Measurements from ENCODE around the gene PACRG. TPM values are rescaled to one million over a fixed set of nuclear protein-coding genes. Genes with fewer than 3 reads are reported as not detected.

PACRG gene
- total and polyA plus RNA-seq, 2 donors = 2.2 to 5.6 TPM

- 77% methylated on average over 6 of the region's 6 CpGs for WGBS
- DNase-seq (ENCODE audit: extremely low spot score) = no peak
- Histone ChIP-seq H3K4me3 (ENCODE audit: low read depth, low read length) (no peak overlapping the region), H3K27ac (ENCODE audit: low read depth) (no peak overlapping the region), H3K4me1 (ENCODE audit: insufficient read depth) (no peaks in the 10 kb centered on the region), H3K36me3 (ENCODE audit: insufficient read depth) (no peaks in the 10 kb centered on the region)
Measured at GRCh38 chr6:163351013-163351412, 623.2 kb downstream of the PACRG start.

GRCh38 chr6:163352011-163352685 lies 624.4 kb downstream of the PACRG start:
- Histone ChIP-seq H3K4me3 (ENCODE audit: low read depth, low read length) (no peak overlapping the region), H3K4me1 (ENCODE audit: insufficient read depth) (no peaks in the 10 kb centered on the region), H3K27ac (ENCODE audit: low read depth) (no peak overlapping the region), H3K36me3 (ENCODE audit: insufficient read depth) (no peaks in the 10 kb centered on the region)
- DNase-seq (ENCODE audit: extremely low spot score) = no peak
- 91% methylated on average over 16 of the region's 16 CpGs for WGBS

DNA sequence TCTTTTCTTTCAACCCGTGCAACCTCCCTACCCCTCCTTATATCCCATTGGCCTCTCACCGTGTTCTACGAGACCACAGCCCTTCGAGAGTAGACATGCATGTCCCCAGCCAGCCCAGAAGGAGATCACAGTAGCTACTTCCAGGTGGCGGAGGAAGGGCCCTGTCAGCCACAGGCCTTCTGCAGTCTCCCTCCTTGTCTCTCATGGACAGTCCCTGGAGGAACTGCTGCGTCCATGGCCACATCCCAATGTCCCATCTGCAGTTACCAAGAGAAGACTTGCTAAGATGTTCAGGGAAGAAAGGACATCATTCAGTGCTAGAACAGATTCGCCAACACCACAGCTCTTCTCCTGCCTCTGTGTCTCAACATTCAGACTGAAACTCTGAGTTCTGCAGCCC lies 625.2 kb downstream of the PACRG start:
- WGBS = 86% methylated on average over 7 of the region's 7 CpGs
- no peak for DNase-seq (ENCODE audit: extremely low spot score)
- Histone ChIP-seq H3K36me3 (ENCODE audit: insufficient read depth) (no peaks in the 10 kb centered on the region), H3K4me1 (ENCODE audit: insufficient read depth) (no peaks in the 10 kb centered on the region), H3K27ac (ENCODE audit: low read depth) (no peak overlapping the region), H3K4me3 (ENCODE audit: low read depth, low read length) (no peak overlapping the region)

GRCh38 chr6:163354085-163354484 lies 626.3 kb downstream of the PACRG start:
- Histone ChIP-seq H3K36me3 (ENCODE audit: insufficient read depth) (no peaks in the 10 kb centered on the region), H3K27ac (ENCODE audit: low read depth) (no peak overlapping the region)

DNA sequence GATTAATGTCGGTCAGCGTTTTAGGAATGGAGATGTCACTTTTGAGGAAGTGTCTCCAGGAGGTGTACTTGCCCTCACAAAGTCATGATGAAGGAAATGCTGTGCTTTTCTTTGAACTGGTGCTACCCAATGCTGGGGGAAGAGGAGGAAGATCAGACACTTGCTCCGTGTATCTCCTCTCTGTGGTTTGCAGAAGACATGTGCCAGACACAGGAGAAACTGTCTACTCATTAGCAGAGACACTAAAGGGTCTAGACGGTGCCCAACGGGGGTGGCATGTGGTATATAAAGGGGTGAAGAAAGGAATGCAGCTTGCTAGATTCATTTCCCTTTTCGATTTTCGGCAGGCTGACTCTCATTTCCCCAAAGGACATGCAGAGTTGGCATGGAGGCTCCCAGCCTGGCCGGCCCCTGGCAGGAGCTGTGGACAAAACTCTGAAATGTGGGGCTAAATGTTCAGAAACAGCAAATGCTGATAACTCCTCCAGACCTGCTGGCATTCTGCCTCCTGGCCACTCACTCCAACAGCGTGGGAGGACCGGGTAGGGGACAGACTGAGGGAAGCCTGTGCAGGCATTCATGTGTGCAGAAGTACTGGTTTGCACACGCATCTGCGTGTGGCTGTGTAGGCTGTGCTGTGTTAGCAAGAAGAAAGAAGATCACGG lies 627.1 kb downstream of the PACRG start:
- Histone ChIP-seq H3K4me1 (ENCODE audit: insufficient read depth) (no peaks in the 10 kb centered on the region), H3K27ac (ENCODE audit: low read depth) (no peak overlapping the region), H3K36me3 (ENCODE audit: insufficient read depth) (no peaks in the 10 kb centered on the region), H3K4me3 (ENCODE audit: low read depth, low read length) (no peak overlapping the region)
- 49% methylated on average over 13 of the region's 13 CpGs for WGBS
- DNase-seq (ENCODE audit: extremely low spot score) = no peak

More at GRCh38 chr6:163354085-163354484, 626.3 kb downstream of the PACRG start:
- Histone ChIP-seq H3K4me3 (ENCODE audit: low read depth, low read length) (no peak overlapping the region), H3K4me1 (ENCODE audit: insufficient read depth) (no peaks in the 10 kb centered on the region)
- 64% methylated on average over 8 of the region's 8 CpGs for WGBS
- DNase-seq (ENCODE audit: extremely low spot score) = no peak

DNA sequence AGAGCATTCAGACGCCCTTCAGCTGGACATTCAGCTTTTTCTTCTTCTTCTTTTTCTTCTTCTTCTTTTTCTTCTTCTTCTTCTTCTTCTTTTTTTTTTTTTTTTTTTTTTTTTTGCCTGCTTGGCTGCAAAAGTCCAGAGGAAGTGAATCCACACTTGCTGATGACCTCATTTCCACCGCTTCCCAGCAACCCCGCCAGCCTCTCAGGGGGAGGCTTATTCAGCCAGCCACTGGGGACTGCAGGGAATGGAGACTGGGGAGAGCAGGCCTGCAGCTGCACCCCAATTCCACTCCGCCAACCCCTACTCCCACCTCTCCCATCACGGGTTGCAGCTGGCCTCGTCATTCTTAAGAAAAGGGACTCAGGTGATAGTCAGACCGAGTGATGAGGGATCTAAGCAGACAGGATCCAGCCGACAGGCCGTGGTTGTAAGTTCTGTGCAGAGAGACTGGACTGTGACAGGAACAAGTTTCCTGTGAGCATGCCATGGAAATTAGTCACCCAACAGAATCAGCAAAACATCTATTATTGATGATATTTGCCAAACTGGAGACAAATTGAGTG lies 627.7 kb downstream of the PACRG start:
- WGBS = 57% methylated on average over 9 of the region's 9 CpGs
- no peak for DNase-seq (ENCODE audit: extremely low spot score)

DNA sequence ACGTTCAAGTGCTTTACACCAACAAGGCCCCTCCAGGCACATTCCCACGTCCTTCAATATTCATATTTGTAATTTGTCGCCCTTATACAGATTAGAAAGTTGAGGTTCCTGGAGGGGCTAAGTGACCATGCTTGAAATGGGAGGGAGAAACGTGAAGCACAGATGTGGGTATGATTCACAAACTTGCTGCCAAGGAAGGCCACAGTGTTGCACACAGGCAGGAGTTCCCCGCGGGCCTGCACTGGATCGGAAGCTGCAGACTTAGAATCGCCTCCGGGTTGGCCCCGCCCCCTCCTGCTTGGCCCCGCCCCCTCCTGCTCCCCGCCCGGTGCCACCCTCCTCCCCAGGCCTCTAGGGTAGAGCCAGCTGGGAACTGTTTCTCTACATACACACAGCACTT lies 628.5 kb downstream of the PACRG start:
- Histone ChIP-seq H3K4me1 (ENCODE audit: insufficient read depth) (no peaks in the 10 kb centered on the region), H3K4me3 (ENCODE audit: low read depth, low read length) (no peak overlapping the region), H3K27ac (ENCODE audit: low read depth) (no peak overlapping the region), H3K36me3 (ENCODE audit: insufficient read depth) (no peaks in the 10 kb centered on the region)
- DNase-seq (ENCODE audit: extremely low spot score) = no peak
- 41% methylated on average over 13 of the region's 13 CpGs for WGBS

More for the DNA sequence above, 627.7 kb downstream of the PACRG start:
- H3K4me1 ChIP-seq (ENCODE audit: insufficient read depth) = no peaks in the 10 kb centered on the region
- H3K36me3 ChIP-seq (ENCODE audit: insufficient read depth) = no peaks in the 10 kb centered on the region
- H3K27ac ChIP-seq (ENCODE audit: low read depth) = no peak overlapping the region
- no peak overlapping the region for H3K4me3 ChIP-seq (ENCODE audit: low read depth, low read length)

GRCh38 chr6:163356743-163357142 lies 629.0 kb downstream of the PACRG start:
- 96% methylated on average over 6 of the region's 6 CpGs for WGBS
- H3K36me3 ChIP-seq (ENCODE audit: insufficient read depth) = no peaks in the 10 kb centered on the region
- H3K27ac ChIP-seq (ENCODE audit: low read depth) = no peak overlapping the region
- H3K4me1 ChIP-seq (ENCODE audit: insufficient read depth) = no peaks in the 10 kb centered on the region
- DNase-seq (ENCODE audit: extremely low spot score) = no peak
- H3K4me3 ChIP-seq (ENCODE audit: low read depth, low read length) = no peak overlapping the region

DNA sequence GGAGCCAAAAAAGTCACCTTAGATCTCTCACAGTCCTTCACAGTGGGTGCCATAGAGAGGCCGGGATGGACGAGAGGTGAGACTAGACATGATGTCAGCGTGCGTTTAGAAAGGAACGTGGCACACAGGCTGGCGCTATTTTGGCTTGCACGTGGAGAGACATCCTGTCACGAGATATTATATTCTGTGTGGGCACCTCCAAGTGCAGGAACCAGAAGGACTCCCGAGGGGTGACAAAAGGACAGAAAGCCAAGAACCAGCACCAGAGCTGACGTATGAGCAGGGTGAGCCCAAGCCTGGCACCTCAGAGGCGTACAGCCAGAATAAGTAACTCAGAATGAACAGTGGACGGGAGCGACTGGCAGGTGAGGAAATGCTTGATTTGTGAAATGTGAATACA lies 636.9 kb downstream of the PACRG start:
- H3K36me3 ChIP-seq (ENCODE audit: insufficient read depth) = no peaks in the 10 kb centered on the region
- WGBS = 92% methylated on average over 13 of the region's 13 CpGs
- no peaks in the 10 kb centered on the region for H3K4me1 ChIP-seq (ENCODE audit: insufficient read depth)
- DNase-seq (ENCODE audit: extremely low spot score) = no peak
- H3K27ac ChIP-seq (ENCODE audit: low read depth) = no peak overlapping the region
- no peak overlapping the region for H3K4me3 ChIP-seq (ENCODE audit: low read depth, low read length)

Small RNA genes within 50 kb of the gene (small RNA-seq; reads per million reads assigned to genes)
- gene AL031121.1 (not detected), gene AL590286.1 (not detected)

Other genes starting within 250 kb of the PACRG start
- 6.5 TPM for gene PRKN, start 208 bp upstream of the PACRG start, total RNA-seq
- 3.5 TPM for gene PRKN, start 208 bp upstream of the PACRG start, polyA plus RNA-seq

All from urinary bladder (tissue), 4 donors.